Tibial artery (tissue), 4 donors: ENCODE results near the gene SEZ6.

Source experiments
- DNase-seq, 2 donors: peaks; one replicate each; pipeline ENCODE4 v3.0.0-alpha.2; 2019
- H3K27ac ChIP-seq, 2 donors: fragments of 200-600 bp; sonication (generic) in 1 of 2; 1 replicate in 1 of 2; 2 replicates in 1 of 2; pipeline ENCODE4 v1.5.1; 2018 to 2019; ENCODE audit warnings: mild to moderate bottlenecking in 1 of 2
- H3K27me3 ChIP-seq, 2 donors: fragments of 200-600 bp; sonication (generic) in 1 of 2; one replicate each; pipeline versions ENCODE4 v1.5.1 to v1.6.0; 2016 to 2019
- H3K36me3 ChIP-seq, 3 donors: fragments of 200-600 bp; sonication (generic) in 2 of 3; one replicate each; pipeline ENCODE4 v1.5.1; 2016 to 2019; ENCODE audit warnings: mild to moderate bottlenecking in 2 of 3
- H3K4me1 ChIP-seq, 4 donors: fragments of 200-600 bp; sonication (generic) in 2 of 4; 1 replicate in 3 of 4; 2 replicates in 1 of 4; pipeline ENCODE4 v1.5.1; 2016 to 2019
- H3K4me3 ChIP-seq, 2 donors: fragments of 200-600 bp; sonication (generic) in 1 of 2; 1 replicate in 1 of 2; 2 replicates in 1 of 2; pipeline ENCODE4 v1.5.1; 2018 to 2019; ENCODE audit warnings: mild to moderate bottlenecking in 2 of 2
- H3K9me3 ChIP-seq, 3 donors: fragments of 200-600 bp; sonication (generic) in 1 of 3; one replicate each; pipeline ENCODE4 v1.5.1; 2016 to 2019
- intact Hi-C: fragments of 100-400 bp; cut with DNase I; formaldehyde crosslinking; loops from one replicate; pipeline ENCODE4 v1.15.0; 2023; ENCODE audit warnings: low total_unique reads
- TF ChIP-seq, protein P1 (sequence below), 2 experiments: fragments of 200-600 bp in 1 of 2; fragments of 450-650 bp in 1 of 2; IDR thresholded peaks; one replicate each; pipeline ENCODE4 v1.5.1; 2017 to 2019; ENCODE audit warnings: antibody characterized with exemption in 2 of 2, mild to moderate bottlenecking in 1 of 2, moderate library complexity in 1 of 2

SEZ6 gene

DNA sequence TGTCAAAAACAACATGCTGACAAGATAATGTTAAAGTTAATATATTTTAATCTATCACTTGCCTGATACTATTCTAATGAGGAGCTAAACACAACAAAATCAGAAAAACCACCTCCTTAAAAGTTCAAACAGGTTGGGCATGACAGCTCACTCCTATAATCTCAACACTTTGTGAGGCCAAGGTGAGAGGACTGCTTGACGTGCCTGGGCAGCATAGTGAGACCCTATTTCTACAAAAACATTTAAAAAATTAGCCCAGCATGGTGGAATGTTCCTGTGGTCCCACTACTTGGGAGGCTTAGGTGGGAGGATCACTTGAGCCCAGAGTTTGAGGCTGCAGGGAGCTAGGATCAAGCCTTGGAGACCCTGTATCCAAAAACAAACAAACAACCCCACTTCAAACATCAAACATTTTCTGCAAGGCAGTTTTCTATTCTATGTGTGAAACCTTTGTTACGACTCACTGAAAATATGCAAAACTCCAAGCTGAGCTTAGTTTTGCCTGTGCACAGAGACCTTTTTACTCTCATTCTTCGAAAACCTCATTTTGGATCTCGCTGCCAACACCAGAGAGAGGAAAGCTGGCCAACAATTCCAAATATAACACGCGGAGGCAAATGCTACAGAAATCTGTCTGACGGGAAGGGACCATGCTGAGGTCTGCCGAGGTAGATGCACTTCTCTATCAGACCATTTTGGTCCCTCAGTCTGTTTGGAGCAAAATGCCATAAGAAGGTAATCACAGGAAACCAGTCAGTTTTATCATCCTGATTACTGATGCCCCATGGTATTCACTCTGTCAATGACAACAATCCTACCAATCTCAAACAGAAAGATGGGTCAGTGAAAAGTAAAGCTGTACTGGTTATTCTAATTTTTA, 60.7 kb downstream of the SEZ6 start:
- Histone ChIP-seq H3K27ac (peak overlapping the region; percentile 26 to 98), H3K4me3 (no peak overlapping the region)
- intact Hi-C loops = no loop called here

DNA sequence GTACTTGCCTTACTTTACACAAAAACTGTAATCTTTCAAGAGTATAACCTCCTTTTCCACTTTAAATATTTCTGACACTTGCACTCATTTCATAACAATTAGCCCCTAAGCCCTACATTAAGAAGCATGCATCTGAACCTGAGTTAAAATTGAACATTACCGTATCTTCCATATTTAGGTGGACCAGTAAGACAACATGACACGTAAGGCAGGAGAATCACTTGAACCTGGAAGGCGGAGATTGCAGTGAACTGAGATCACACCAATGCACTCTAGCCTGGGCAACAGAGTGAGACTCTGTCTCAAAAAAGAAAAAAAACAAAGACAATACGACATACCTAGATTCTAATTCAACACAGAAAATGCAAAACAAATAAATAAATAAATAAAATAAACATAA, 61.5 kb downstream of the SEZ6 start:
- no peaks in the 10 kb centered on the region for H3K9me3 ChIP-seq
- no peak overlapping the region for H3K4me3 ChIP-seq
- intact Hi-C loops = no loop called here
- H3K27ac ChIP-seq = no peak overlapping the region
- H3K36me3 ChIP-seq = no peaks in the 10 kb centered on the region
- no peaks in the 10 kb centered on the region for H3K27me3 ChIP-seq
- no peak for DNase-seq
- TF ChIP-seq, protein P1, sequence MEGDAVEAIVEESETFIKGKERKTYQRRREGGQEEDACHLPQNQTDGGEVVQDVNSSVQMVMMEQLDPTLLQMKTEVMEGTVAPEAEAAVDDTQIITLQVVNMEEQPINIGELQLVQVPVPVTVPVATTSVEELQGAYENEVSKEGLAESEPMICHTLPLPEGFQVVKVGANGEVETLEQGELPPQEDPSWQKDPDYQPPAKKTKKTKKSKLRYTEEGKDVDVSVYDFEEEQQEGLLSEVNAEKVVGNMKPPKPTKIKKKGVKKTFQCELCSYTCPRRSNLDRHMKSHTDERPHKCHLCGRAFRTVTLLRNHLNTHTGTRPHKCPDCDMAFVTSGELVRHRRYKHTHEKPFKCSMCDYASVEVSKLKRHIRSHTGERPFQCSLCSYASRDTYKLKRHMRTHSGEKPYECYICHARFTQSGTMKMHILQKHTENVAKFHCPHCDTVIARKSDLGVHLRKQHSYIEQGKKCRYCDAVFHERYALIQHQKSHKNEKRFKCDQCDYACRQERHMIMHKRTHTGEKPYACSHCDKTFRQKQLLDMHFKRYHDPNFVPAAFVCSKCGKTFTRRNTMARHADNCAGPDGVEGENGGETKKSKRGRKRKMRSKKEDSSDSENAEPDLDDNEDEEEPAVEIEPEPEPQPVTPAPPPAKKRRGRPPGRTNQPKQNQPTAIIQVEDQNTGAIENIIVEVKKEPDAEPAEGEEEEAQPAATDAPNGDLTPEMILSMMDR (IDR thresholded peaks at IDR 0.05) = no peak
- peaks cover 0 to 79% (median 46%) of the 10 kb centered on the region in 4 donors for H3K4me1 ChIP-seq

More for the DNA sequence above, 60.7 kb downstream of the SEZ6 start:
- peak in 1 of 2 donors; percentile 13 for DNase-seq
- Histone ChIP-seq H3K9me3 (no peaks in the 10 kb centered on the region), H3K4me1 (peaks cover 0 to 72% (median 43%) of the 10 kb centered on the region in 4 donors), H3K36me3 (no peaks in the 10 kb centered on the region), H3K27me3 (no peaks in the 10 kb centered on the region)
- TF ChIP-seq, protein P1 (IDR thresholded peaks at IDR 0.05) = no peak

DNA sequence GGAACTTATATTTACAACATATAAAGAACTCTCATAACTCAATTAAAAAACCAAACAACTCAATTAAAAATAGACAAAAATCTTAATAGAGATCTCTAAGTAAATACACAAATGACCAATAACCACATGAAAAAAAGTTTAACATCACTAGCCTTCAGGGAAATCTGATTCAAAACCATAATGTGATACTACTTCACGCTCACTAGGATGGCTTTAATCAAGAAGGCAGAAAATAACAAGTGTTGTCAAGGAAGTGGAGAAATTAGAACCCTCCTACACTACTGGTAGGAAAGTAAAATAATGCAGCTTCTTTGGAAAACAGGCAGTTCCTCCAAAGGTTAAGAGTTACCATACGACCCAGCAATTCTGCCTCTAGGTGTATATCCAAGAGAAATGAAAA, 62.9 kb downstream of the SEZ6 start:
- no peak overlapping the region for H3K4me3 ChIP-seq
- DNase-seq = no peak
- H3K36me3 ChIP-seq = no peaks in the 10 kb centered on the region
- H3K4me1 ChIP-seq = peaks cover 0 to 84% (median 50%) of the 10 kb centered on the region in 4 donors
- no peaks in the 10 kb centered on the region for H3K27me3 ChIP-seq
- intact Hi-C loops = no loop called here
- TF ChIP-seq, protein P1 (IDR thresholded peaks at IDR 0.05) = no peak
- no peaks in the 10 kb centered on the region for H3K9me3 ChIP-seq
- H3K27ac ChIP-seq = no peak overlapping the region

DNA sequence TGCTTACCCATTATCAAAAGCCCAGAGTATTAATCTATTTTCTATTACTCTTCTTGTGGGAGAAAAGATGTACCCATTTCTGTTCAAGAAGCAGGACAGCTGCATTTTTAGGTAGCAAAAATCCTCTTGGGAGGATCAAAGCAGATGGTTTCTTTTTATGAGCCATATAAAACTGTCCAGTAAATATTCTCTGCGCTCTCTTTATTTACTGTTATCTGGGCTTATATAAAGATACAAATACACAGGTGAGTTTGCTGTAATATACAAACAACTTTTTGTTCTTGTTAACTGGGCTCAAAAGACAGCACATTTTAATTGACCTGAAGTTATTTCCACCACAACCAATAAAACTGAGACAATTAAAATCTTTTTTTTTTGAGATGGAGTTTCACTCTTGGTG, 64.6 kb downstream of the SEZ6 start:
- Histone ChIP-seq H3K36me3 (no peaks in the 10 kb centered on the region), H3K9me3 (no peaks in the 10 kb centered on the region), H3K27ac (no peak overlapping the region), H3K27me3 (no peaks in the 10 kb centered on the region), H3K4me3 (no peak overlapping the region), H3K4me1 (peaks cover 0 to 84% (median 49%) of the 10 kb centered on the region in 4 donors)
- TF ChIP-seq, protein P1 (IDR thresholded peaks at IDR 0.05) = no peak
- no peak for DNase-seq
- intact Hi-C loops = no loop called here

DNA sequence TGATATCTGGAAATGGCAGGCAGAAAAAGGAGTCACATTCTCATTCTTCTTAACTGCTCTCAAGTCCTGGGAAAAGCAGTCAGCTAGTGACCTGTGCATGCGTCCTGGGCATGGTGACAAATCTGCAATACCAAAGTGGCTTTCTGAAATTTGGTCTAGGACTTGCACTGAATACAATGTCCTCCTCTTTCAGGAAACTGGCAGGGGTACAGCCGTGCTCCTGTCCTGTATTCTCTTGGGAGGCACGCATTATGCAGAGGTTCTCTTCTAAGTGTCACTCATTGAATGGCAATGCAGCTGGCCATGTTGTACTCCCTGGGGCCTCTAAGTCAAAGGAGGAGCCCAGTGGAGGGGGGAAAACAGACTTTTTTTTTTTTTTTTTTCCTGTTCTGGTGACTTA, 65.2 kb downstream of the SEZ6 start:
- peaks cover 0 to 84% (median 46%) of the 10 kb centered on the region in 4 donors for H3K4me1 ChIP-seq
- TF ChIP-seq, protein P1 (IDR thresholded peaks at IDR 0.05) = no peak

More for the DNA sequence above, 65.2 kb downstream of the SEZ6 start:
- intact Hi-C loops = no loop called here
- Histone ChIP-seq H3K9me3 (no peaks in the 10 kb centered on the region), H3K27ac (no peak overlapping the region), H3K36me3 (no peaks in the 10 kb centered on the region), H3K4me3 (no peak overlapping the region), H3K27me3 (no peaks in the 10 kb centered on the region)
- DNase-seq = no peak
